Lung (tissue), 12 donors: ENCODE measurements around the gene PAK6. TPM values are rescaled to one million over a fixed set of nuclear protein-coding genes. Genes with fewer than 3 reads are reported as not detected.

Experiments
- ATAC-seq: fragments of 200-7000 bp; cut with Tn5 transposase; one replicate; pipeline ENCODE4 v1.9.1; 2020; ENCODE audit warnings: moderate number of reproducible peaks; ENCODE audit not compliant: insufficient read depth, low FRiP score
- DNase-seq, 3 donors: peaks; one replicate each; pipeline ENCODE4 v3.0.0-alpha.2; 2013 to 2017
- H3K27ac ChIP-seq, 2 donors: one replicate each; pipeline ENCODE4 v1.5.1; 2013; ENCODE audit warnings: mild to moderate bottlenecking in 2 of 2, moderate library complexity in 2 of 2, control low read depth in 1 of 2, inconsistent platforms in 1 of 2, low read depth in 1 of 2, low read length in 1 of 2
- H3K27me3 ChIP-seq, 3 donors: one replicate each; pipeline ENCODE4 v1.5.1; 2013; ENCODE audit warnings: low read length in 2 of 3; ENCODE audit not compliant: control insufficient read depth in 3 of 3, insufficient read depth in 3 of 3
- H3K36me3 ChIP-seq, 4 donors: one replicate each; pipeline ENCODE4 v1.5.1; 2013; ENCODE audit warnings: low read length in 4 of 4, mild to moderate bottlenecking in 1 of 4, moderate library complexity in 1 of 4; ENCODE audit not compliant: control insufficient read depth in 4 of 4, insufficient read depth in 4 of 4
- H3K4me1 ChIP-seq, 5 donors: one replicate each; pipeline ENCODE4 v1.5.1; 2013; ENCODE audit warnings: low read length in 5 of 5, mild to moderate bottlenecking in 2 of 5, moderate library complexity in 1 of 5; ENCODE audit not compliant: control insufficient read depth in 5 of 5, insufficient read depth in 5 of 5
- H3K4me3 ChIP-seq: one replicate; pipeline ENCODE4 v1.5.1; 2013; ENCODE audit warnings: mild to moderate bottlenecking, control low read depth, moderate library complexity
- H3K9ac ChIP-seq, 2 donors: one replicate each; pipeline ENCODE4 v1.5.1; 2013; ENCODE audit warnings: low read length in 2 of 2, control low read depth in 1 of 2; ENCODE audit not compliant: insufficient read depth in 1 of 2
- H3K9me3 ChIP-seq, 4 donors: one replicate each; pipeline ENCODE4 v1.5.1; 2013; ENCODE audit warnings: low read length in 3 of 4, mild to moderate bottlenecking in 1 of 4, moderate library complexity in 1 of 4; ENCODE audit not compliant: control insufficient read depth in 4 of 4, insufficient read depth in 3 of 4
- CTCF ChIP-seq: IDR thresholded peaks from 2 replicates; pipeline ENCODE4 v1.5.1; 2012; ENCODE audit warnings: mild to moderate bottlenecking; ENCODE audit errors: control extremely low read depth, extremely low read depth
- WGBS, 2 donors: extraction: QIAGEN DNeasy Blood & Tissue Kit; methylation state at CpG; one replicate each; pipeline ENCODE4 v1.1.7; 2013; 5-methylcytosine and 5-hydroxymethylcytosine counted together
- polyA plus RNA-seq, 2 donors: library from polyadenylated mRNA; stranded (reverse); fragments of 200-250 nt; gene quantifications; one replicate each; pipeline ENCODE4 v1.2.1, GENCODE V29; 2013
- total RNA-seq, 2 donors: library from RNA; depleted of rRNA in 1 of 2; stranded (reverse); fragments of >200 nt in 1 of 2; gene quantifications; one replicate each; pipeline ENCODE4 v1.2.1, GENCODE V29; 2014 to 2021
- donor health status: control.
- donor health status: control.
- donor health status: Bipolar disorder and iron deficiency.
- donor health status: healthy.
- donor health status: DM: yes; HTN: yes; CAD: no.

Gene PAK6
- total and polyA plus RNA-seq, 4 donors, result 5.8 to 10.4 (median 7.2) TPM

- H3K36me3 ChIP-seq, result peaks cover 0 to 2% (median 0%) of the 10 kb centered on the region in 4 donors
- no peak for ATAC-seq
- no peak overlapping the region for H3K27ac ChIP-seq
- no peaks in the 10 kb centered on the region for H3K4me1 ChIP-seq
- H3K4me3 ChIP-seq, result no peak overlapping the region
- DNase-seq, result no peak
- peaks cover 0 to 1% (median 0%) of the 10 kb centered on the region in 4 donors for H3K9me3 ChIP-seq
- TF ChIP-seq CTCF, result no peak
- H3K27me3 ChIP-seq, result no peaks in the 10 kb centered on the region
- H3K9ac ChIP-seq, result no peak overlapping the region
- WGBS, 2 donors, result 86 to 88% methylated on average over 4 of the region's 4 CpGs
Observed at GRCh38 chr15:40269604-40270003, 30.7 kb downstream of the PAK6 start.

DNA sequence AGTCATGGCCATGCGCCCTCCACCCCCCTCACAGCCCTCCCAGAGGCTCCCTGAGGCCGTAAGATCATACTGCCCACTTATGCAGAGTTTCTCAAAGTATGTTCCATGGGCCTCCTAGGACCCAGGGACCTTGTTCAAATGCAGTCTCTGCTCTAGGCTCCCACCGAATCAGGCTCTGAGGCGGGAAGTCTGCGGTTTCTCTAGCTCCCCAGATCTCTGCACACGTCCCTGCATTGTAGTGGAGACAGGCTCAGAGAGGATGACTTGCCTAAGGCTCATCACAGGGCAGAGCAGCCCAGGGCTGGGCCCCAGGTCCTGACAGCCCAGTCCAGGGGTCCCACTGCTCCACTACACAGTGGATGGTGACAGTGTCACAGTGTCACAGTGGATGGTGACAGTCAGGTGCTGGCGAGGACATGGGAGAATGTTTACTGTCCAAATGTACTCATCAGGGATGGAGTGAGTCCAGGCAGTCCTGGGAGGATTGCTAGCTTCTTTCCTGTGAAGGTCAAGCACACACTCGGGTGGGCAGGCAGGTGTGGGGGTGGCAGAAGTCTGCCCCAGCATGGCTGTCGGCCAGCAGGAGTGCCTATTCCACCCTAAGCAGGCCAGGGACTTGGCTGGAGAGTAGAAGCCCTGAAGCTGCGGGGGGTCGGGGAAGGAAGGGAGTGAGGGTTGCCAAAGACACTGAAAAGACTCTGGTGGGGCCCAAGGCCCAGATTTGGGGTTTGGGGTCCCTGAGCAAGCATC is 31.6 kb downstream of the PAK6 start:
- H3K36me3 ChIP-seq, result peaks cover 0 to 2% (median 0%) of the 10 kb centered on the region in 4 donors
- peaks cover 0 to 1% (median 0%) of the 10 kb centered on the region in 4 donors for H3K9me3 ChIP-seq
- 82 to 89% methylated on average over 11 of the region's 11 CpGs for WGBS, 2 donors
- no peak overlapping the region for H3K27ac ChIP-seq
- DNase-seq (no peak), ATAC-seq (no peak)
- no peaks in the 10 kb centered on the region for H3K27me3 ChIP-seq
- H3K4me1 ChIP-seq, result no peaks in the 10 kb centered on the region
- no peak overlapping the region for H3K4me3 ChIP-seq
- no peak overlapping the region for H3K9ac ChIP-seq
- TF ChIP-seq CTCF, result no peak

GRCh38 chr15:40271685-40272484 is 33.0 kb downstream of the PAK6 start:
- no peaks in the 10 kb centered on the region for H3K27me3 ChIP-seq
- H3K4me1 ChIP-seq, result no peaks in the 10 kb centered on the region
- H3K9me3 ChIP-seq, result peaks cover 0 to 1% (median 0%) of the 10 kb centered on the region in 4 donors
- peaks cover 0 to 4% (median 0%) of the 10 kb centered on the region in 4 donors for H3K36me3 ChIP-seq
- no peak overlapping the region for H3K9ac ChIP-seq
- 91 to 93% methylated on average over 25 of the region's 25 CpGs for WGBS, 2 donors
- H3K27ac ChIP-seq, result no peak overlapping the region
- H3K4me3 ChIP-seq, result no peak overlapping the region
- DNase-seq (no peak), ATAC-seq (no peak)
- no peak for TF ChIP-seq CTCF
